ENCODE measurements around the gene BRSK2.

DNA sequence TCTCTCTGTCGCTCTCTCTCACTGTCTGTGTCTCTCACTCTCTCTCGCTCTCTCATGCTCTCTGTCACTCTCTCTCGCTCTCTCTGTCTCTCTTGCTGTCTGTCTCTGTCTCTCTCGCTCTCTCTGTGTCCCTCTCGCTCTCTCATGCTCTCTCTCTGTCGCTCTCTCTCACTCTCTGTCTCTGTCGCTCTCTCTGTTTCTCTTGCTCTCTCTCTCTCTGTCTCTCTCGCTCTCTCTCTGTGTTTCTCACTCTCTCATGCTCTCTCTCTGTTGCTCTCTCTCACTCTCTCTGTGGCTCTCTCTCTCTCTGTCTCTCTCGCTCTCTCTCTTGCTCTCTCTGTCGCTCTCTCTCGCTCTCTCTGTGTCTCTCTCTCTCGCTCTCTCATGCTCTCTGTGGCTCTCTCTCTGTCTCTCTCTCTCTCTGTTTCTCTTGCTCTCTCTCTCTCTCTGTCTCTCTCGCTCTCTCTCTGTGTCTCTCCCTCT is 33.2 kb upstream of the BRSK2 start:
- TF ChIP-seq EZH2 (IDR thresholded peaks at IDR 0.05; ENCODE audit: insufficient read depth, poor library complexity, severe bottlenecking), result no peak
- no peak for TF ChIP-seq EZH2phosphoT487 (IDR thresholded peaks at IDR 0.05; ENCODE audit: insufficient read depth, low read depth)

Data from GM23248 (cell line).